GM12878 (cell line): ENCODE measurements around the gene GSG1L. TPM values are rescaled to one million over a fixed set of nuclear protein-coding genes. Genes with fewer than 3 reads are reported as not detected.

ENCODE experiments used
- ATAC-seq: fragments of 200-7000 bp; cut with Tn5 transposase; 3 replicates; pipeline ENCODE4 v1.9.1; 2020; ENCODE audit warnings: mild to moderate bottlenecking, moderate library complexity
- BruUV-seq: library from RNA; stranded (reverse); fragments of 400-500 nt; replicated peaks from 2 replicates; lab custom pipeline; 2021; lab: Mats Ljungman, UMichigan
- CTCF ChIA-PET: fragments of 300-600 bp; sonication (Branson Sonifier 250); formaldehyde crosslinking; extraction: SDS; loops from one replicate; lab custom pipeline; 2021; ENCODE audit warnings: inconsistent platforms; lab: Yijun Ruan, JAX
- POLR2A ChIA-PET: fragments of 350-600 bp; formaldehyde crosslinking; extraction: SDS; loops from one replicate; lab custom pipeline; 2021; ENCODE audit warnings: inconsistent platforms; lab: Charles Lee
- RAD21 ChIA-PET: fragments of 300-600 bp; sonication (Branson Sonifier 250); formaldehyde crosslinking; loops from one replicate; lab custom pipeline; 2023; ENCODE audit warnings: antibody characterized with exemption; ENCODE audit not compliant: unreplicated experiment; lab: Charles Lee
- SMC1A ChIA-PET: fragments of 300-600 bp; sonication (Branson Sonifier 250); formaldehyde crosslinking; loops from one replicate; lab custom pipeline; 2023; ENCODE audit not compliant: unreplicated experiment, uncharacterized antibody; lab: Charles Lee
- DNase-seq: peaks from one replicate; pipeline ENCODE4 v3.0.0-alpha.2; 2011; ENCODE audit warnings: low read depth, low spot score
- FAIRE-seq: peaks from 3 replicates; lab custom pipeline; 2011; peaks lifted over from hg19 to GRCh38; lab: Jason Lieb, UNC
- H2AFZ ChIP-seq: 2 replicates; pipeline ENCODE4 v1.6.0; 2011; ENCODE audit warnings: low read depth, low read length, control low read depth; ENCODE audit not compliant: control insufficient read depth
- H3K27ac ChIP-seq: 2 replicates; pipeline ENCODE4 v1.5.1; 2011; ENCODE audit warnings: control low read depth; ENCODE audit not compliant: control insufficient read depth, insufficient read depth
- H3K27me3 ChIP-seq, 2 experiments: replicated peaks in 1 of 2; 2 replicates each; pipeline versions ENCODE4 v1.6.0 to v1.6.1; 2011; ENCODE audit warnings: low read length in 1 of 2; ENCODE audit not compliant: control insufficient read depth in 2 of 2, insufficient read depth in 2 of 2
- H3K36me3 ChIP-seq, 2 experiments: 2 replicates each; pipeline ENCODE4 v1.5.1; 2011; ENCODE audit warnings: low read length in 1 of 2; ENCODE audit not compliant: control insufficient read depth in 2 of 2, insufficient read depth in 2 of 2
- H3K4me1 ChIP-seq: 2 replicates; pipeline ENCODE4 v1.6.1; 2011; ENCODE audit warnings: mild to moderate bottlenecking, low read length, moderate library complexity, mixed read lengths; ENCODE audit not compliant: control insufficient read depth, insufficient read depth
- H3K4me2 ChIP-seq: 2 replicates; pipeline ENCODE4 v1.6.0; 2011; ENCODE audit warnings: control low read depth; ENCODE audit not compliant: control insufficient read depth, insufficient read depth
- H3K4me3 ChIP-seq: fragments of 200-600 bp; sonication (generic); 2 replicates; pipeline ENCODE4 v1.5.1; 2016
- H3K79me2 ChIP-seq: 2 replicates; pipeline ENCODE4 v1.6.0; 2011; ENCODE audit warnings: low read length; ENCODE audit not compliant: control insufficient read depth, insufficient read depth
- H3K9ac ChIP-seq: 2 replicates; pipeline ENCODE4 v1.8.0; 2011; ENCODE audit warnings: low read length, control low read depth, mixed read lengths; ENCODE audit not compliant: control insufficient read depth, insufficient read depth
- H3K9me3 ChIP-seq: replicated peaks from 3 replicates; pipeline ENCODE4 v1.5.1; 2011; ENCODE audit warnings: mild to moderate bottlenecking, low read length; ENCODE audit not compliant: control insufficient read depth, insufficient read depth
- H4K20me1 ChIP-seq: 2 replicates; pipeline ENCODE4 v1.6.0; 2011; ENCODE audit not compliant: control insufficient read depth, insufficient read depth
- CEBPZ ChIP-seq: fragments of 150-350 bp; IDR thresholded peaks from 2 replicates; pipeline ENCODE4 v1.6.1; 2016; ENCODE audit warnings: low read depth, low read length
- CHD4 ChIP-seq: fragments of 200-600 bp; sonication (generic); IDR thresholded peaks from 2 replicates; pipeline ENCODE4 v1.6.1; 2016; ENCODE audit warnings: mild to moderate bottlenecking
- EP300 ChIP-seq, 2 experiments: fragments of 150-350 bp in 1 of 2; IDR thresholded peaks; 2 replicates each; pipeline ENCODE4 v1.6.1; 2011 to 2012; ENCODE audit warnings: low read depth in 2 of 2, low read length in 2 of 2, borderline replicate concordance in 1 of 2, improper control_type of control experiment in 1 of 2, inconsistent platforms in 1 of 2; ENCODE audit not compliant: control insufficient read depth in 1 of 2
- NRF1 ChIP-seq: conservative IDR thresholded peaks from 2 replicates; pipeline ENCODE4 v1.6.1; 2011; ENCODE audit warnings: mild to moderate bottlenecking, low read depth, low read length, improper control_type of control experiment
- PRDM15 ChIP-seq: fragments of 450-650 bp; formaldehyde crosslinking; IDR thresholded peaks from 2 replicates; pipeline ENCODE4 v1.4.0; 2020; ENCODE audit warnings: mild to moderate bottlenecking, moderate library complexity
- TCF7 ChIP-seq: IDR thresholded peaks from 2 replicates; pipeline ENCODE4 v1.6.1; 2014; ENCODE audit warnings: antibody characterized with exemption, borderline replicate concordance
- WGBS: methylation state at CpG from one replicate; pipeline ENCODE4 v1.1.6; 2016; ENCODE audit warnings: low lambda C conversion rate; ENCODE audit not compliant: insufficient replicate concordance, insufficient coverage; ENCODE audit errors: missing lambda C conversion rate; 5-methylcytosine and 5-hydroxymethylcytosine counted together
- in situ Hi-C: fragments of 300-500 bp; cut with MboI; formaldehyde crosslinking; loops from 9 replicates; pipeline ENCODE4 v1.14.3; 2018; ENCODE audit warnings: mixed read lengths
- intact Hi-C: fragments of 100-400 bp; cut with micrococcal nuclease; formaldehyde crosslinking; loops from one replicate; pipeline ENCODE4 v1.14.2; 2022; ENCODE audit not compliant: unreplicated experiment
- polyA plus RNA-seq, 11 experiments: library from polyadenylated mRNA; depleted of rRNA in 4 of 11; unstranded in 6 of 11; stranded (reverse) in 5 of 11; fragments of >200 nt; fragmentation: Nextera tagmentation in 4 of 11; fragmentation: Illumina TruSeq in 1 of 11; extraction: Ambion mirVana in 4 of 11; extraction: Trizol in 1 of 11; gene quantifications; 1 replicate in 1 of 11; 2 replicates in 10 of 11; pipeline versions ENCODE4 v1.2.1 to v1.2.3, GENCODE V29; 2011 to 2016; ENCODE audit warnings: inconsistent platforms in 2 of 11, missing spikeins in 2 of 11, low read depth in 1 of 11
- total RNA-seq, 4 experiments: library from RNA; depleted of rRNA in 3 of 4; stranded (reverse); fragments of >200 nt in 3 of 4; fragmentation: Illumina TruSeq in 1 of 4; extraction: Trizol in 1 of 4; gene quantifications; 2 replicates each; pipeline versions ENCODE4 v1.2.1 to v1.2.3, GENCODE V29; 2013 to 2021
- TF ChIP-seq, protein P1 (sequence below): IDR thresholded peaks from 2 replicates; pipeline ENCODE4 v1.6.1; 2012; ENCODE audit warnings: improper control_type of control experiment, low read depth, low read length; ENCODE audit not compliant: insufficient replicate concordance
- TF ChIP-seq, protein P2 (sequence below): fragments of 450-650 bp; IDR thresholded peaks from 2 replicates; pipeline ENCODE4 v1.6.1; 2016; ENCODE audit warnings: mild to moderate bottlenecking

The GSG1L gene
- total and polyA plus RNA-seq, 10 of the 15 experiments (the other 5 are each of a cell fraction or from before 2014, with no cell fraction given), result not detected

DNA sequence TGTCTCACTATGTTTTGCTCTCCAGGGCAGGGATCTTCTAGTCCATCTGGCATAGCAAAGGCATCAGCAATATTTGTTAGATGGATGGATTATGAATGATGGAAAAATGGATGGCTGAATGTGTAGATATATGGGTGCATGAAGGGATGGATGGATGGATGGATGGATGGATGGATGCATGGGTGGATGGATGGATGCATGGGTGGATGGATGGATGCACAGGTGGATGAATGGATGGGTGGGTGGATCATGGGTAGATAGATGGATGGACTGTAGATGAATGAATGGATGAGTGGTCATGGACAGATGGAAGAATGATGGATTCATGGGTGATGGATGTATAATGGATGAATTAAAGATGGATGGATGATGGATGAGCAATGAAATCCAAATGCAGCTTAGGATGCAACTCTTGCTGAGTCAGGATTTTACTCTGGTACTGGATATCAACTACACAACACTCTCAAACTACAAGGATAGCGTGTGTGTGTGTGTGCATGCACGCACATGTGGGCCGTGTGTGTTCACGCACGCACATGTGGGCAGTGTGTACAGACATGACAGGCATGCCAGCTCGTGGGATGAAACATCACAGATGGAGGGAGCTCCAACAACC lies 34.0 kb downstream of the GSG1L start:
- RAD21 ChIA-PET, result no interaction called here
- Histone ChIP-seq H4K20me1 (no peaks in the 10 kb centered on the region), H3K79me2 (no peaks in the 10 kb centered on the region), H3K9me3 (no peaks in the 10 kb centered on the region; the same call in 2 of the 3 replicates), H2AFZ (no peak overlapping the region), H3K27ac (no peak overlapping the region), H3K27me3 (peaks cover 0 to 1% of the 10 kb centered on the region in 2 experiments; a peak in 2 of 4 replicates), H3K36me3 (no peaks in the 10 kb centered on the region), H3K4me3 (no peak overlapping the region), H3K4me2 (no peak overlapping the region), H3K4me1 (no peaks in the 10 kb centered on the region), H3K9ac (no peak overlapping the region)
- SMC1A ChIA-PET, result no interaction called here
- no peak for FAIRE-seq
- CTCF ChIA-PET, result no interaction called here
- in situ Hi-C loops, result no loop called here
- no TSS peak for BruUV-seq
- DNase-seq, result no peak
- ATAC-seq, result no peak
- intact Hi-C loops, result no loop called here
- 58% methylated on average over 6 of the region's 6 CpGs for WGBS
- POLR2A ChIA-PET, result no interaction called here
- TF ChIP-seq, protein P1, sequence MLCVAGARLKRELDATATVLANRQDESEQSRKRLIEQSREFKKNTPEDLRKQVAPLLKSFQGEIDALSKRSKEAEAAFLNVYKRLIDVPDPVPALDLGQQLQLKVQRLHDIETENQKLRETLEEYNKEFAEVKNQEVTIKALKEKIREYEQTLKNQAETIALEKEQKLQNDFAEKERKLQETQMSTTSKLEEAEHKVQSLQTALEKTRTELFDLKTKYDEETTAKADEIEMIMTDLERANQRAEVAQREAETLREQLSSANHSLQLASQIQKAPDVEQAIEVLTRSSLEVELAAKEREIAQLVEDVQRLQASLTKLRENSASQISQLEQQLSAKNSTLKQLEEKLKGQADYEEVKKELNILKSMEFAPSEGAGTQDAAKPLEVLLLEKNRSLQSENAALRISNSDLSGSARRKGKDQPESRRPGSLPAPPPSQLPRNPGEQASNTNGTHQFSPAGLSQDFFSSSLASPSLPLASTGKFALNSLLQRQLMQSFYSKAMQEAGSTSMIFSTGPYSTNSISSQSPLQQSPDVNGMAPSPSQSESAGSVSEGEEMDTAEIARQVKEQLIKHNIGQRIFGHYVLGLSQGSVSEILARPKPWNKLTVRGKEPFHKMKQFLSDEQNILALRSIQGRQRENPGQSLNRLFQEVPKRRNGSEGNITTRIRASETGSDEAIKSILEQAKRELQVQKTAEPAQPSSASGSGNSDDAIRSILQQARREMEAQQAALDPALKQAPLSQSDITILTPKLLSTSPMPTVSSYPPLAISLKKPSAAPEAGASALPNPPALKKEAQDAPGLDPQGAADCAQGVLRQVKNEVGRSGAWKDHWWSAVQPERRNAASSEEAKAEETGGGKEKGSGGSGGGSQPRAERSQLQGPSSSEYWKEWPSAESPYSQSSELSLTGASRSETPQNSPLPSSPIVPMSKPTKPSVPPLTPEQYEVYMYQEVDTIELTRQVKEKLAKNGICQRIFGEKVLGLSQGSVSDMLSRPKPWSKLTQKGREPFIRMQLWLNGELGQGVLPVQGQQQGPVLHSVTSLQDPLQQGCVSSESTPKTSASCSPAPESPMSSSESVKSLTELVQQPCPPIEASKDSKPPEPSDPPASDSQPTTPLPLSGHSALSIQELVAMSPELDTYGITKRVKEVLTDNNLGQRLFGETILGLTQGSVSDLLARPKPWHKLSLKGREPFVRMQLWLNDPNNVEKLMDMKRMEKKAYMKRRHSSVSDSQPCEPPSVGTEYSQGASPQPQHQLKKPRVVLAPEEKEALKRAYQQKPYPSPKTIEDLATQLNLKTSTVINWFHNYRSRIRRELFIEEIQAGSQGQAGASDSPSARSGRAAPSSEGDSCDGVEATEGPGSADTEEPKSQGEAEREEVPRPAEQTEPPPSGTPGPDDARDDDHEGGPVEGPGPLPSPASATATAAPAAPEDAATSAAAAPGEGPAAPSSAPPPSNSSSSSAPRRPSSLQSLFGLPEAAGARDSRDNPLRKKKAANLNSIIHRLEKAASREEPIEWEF, result no peak
- TF ChIP-seq CEBPZ (no peak), NRF1 (no peak), TCF7 (no peak), CHD4 (no peak), EP300 (IDR thresholded peaks at IDR 0.05; ENCODE audit: borderline replicate concordance in 1 of 2, control insufficient read depth in 1 of 2, low read depth in 2 of 2, low read length in 2 of 2) (no peak), PRDM15 (no peak)
- TF ChIP-seq, protein P2, sequence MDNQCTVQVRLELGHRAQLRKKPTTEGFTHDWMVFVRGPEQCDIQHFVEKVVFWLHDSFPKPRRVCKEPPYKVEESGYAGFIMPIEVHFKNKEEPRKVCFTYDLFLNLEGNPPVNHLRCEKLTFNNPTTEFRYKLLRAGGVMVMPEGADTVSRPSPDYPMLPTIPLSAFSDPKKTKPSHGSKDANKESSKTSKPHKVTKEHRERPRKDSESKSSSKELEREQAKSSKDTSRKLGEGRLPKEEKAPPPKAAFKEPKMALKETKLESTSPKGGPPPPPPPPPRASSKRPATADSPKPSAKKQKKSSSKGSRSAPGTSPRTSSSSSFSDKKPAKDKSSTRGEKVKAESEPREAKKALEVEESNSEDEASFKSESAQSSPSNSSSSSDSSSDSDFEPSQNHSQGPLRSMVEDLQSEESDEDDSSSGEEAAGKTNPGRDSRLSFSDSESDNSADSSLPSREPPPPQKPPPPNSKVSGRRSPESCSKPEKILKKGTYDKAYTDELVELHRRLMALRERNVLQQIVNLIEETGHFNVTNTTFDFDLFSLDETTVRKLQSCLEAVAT, result no peak
